T47D (cell line): ENCODE data around the gene PNPLA7.
"Not testable (repeated sequence)": the region's sequence is repeated elsewhere in the genome, so short reads cannot be mapped to it uniquely, and the experiment has no call there.

Source experiments
- DNase-seq, 2 experiments: peaks; one replicate each; pipeline versions ENCODE4 v3.0.0 to v3.0.0-alpha.2; 2011 to 2012; ENCODE audit warnings: low read depth in 1 of 2, low spot score in 1 of 2
- JUND ChIP-seq: IDR thresholded peaks from 2 replicates; pipeline ENCODE4 v1.6.1; 2012; ENCODE audit warnings: low read depth
- in situ Hi-C: cut with HindIII; loops from 2 replicates; pipeline ENCODE4 v1.10.0; 2016; ENCODE audit warnings: low sequenced_read_pairs, low pct_unique_long_range_greater_than_20kb

PNPLA7 gene

DNA sequence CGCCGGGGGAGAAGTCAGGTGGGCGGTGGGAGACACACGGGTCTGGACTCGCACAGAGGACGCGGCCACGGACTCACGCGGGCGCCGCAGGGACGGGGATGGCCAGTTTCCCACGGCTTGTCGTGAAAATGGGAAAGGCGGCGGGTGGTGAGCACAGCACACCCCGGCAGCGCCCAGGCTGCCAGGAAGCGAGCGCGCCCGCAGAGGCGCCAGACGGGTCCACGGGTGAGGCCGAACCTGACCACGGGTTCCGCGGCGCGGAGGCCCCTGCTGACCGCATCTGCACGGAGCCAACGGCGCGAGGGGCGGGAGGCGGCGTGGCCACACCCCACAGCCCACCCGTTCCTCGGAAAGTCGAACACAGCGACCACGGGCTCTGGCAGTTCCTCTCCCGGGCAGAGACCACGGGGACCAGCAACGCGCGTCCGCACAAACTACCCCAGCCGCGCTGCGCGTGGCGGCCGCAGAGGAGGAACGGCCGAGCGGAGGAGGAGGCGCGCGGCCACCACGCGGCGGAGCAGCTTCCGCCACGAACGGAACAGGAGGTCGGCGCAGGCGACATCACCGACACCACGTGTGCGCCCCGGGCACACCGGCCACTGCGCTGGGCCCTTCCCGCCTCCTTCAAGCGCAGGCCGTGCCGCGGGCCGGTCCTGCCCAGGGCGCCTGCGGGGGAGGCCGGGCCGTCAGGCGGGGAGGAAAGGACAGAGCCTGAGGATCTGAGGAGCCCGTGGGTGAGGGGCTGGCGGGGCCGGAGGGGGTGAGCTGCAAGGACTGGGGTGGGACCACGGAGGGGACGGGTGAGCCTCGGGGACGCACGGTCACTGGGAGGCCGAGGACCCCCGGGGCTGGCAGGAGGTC, 132.8 kb downstream of the PNPLA7 start:
- in situ Hi-C loops = no loop called here
- no peak for DNase-seq
- no peak for TF ChIP-seq JUND

DNA sequence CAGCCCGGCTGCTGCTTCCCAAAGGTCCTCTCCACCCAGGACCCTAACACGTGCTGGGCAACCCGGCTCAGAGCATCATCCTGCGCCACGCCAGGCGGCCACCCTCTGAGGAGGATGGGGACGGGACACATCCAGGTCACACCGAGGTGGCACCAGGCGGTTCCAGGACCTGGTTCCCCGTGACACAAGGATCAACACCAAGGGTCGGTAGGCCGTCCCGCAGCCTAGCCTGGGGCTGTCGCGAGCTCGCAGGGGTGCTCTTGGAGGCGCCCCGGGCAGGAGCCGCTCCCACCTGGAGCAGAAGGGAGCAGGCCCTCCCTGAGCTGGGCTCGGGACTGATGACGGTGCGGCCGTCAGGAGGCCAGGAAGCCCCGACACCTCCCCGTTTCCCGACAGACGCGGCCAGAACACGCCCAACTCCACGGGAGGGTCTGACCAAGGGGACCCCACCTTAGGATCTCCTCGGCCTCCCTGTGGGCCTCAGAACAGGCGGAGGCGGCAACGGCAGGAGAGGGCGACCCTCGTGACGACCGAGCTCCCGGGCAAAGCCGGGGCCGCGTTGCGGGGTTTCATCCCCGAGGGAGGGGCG, 133.5 kb downstream of the PNPLA7 start:
- DNase-seq = no peak
- no peak for TF ChIP-seq JUND
- in situ Hi-C loops = no loop called here

DNA sequence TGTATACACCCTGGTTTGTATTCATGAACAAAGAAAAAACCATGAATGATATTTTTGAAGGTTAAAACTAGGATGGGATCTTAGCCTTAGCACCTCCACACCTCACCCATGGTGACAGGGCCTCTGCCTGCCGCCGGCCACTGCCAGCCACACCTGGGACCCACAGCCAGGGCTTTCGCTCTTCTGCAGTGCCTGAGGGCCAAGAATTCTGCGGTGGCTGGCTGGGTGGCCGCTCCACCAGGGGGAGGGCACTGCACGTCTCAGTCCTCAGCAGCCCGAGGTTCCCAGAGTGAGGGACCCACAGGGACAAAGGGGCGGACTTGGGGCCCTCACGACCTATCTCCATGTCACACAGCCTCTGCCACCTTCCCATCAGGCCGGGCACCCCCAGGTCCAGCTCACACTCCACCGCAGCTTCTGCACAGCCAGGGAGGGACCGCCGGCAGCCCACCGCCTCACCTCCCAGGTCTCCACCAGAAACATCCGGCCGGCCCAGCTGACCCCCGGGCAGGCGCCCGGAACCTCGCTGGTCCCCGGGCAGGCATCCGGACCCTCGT, 134.1 kb downstream of the PNPLA7 start:
- in situ Hi-C loops = no loop called here
- no peak for DNase-seq
- TF ChIP-seq JUND = no peak

DNA sequence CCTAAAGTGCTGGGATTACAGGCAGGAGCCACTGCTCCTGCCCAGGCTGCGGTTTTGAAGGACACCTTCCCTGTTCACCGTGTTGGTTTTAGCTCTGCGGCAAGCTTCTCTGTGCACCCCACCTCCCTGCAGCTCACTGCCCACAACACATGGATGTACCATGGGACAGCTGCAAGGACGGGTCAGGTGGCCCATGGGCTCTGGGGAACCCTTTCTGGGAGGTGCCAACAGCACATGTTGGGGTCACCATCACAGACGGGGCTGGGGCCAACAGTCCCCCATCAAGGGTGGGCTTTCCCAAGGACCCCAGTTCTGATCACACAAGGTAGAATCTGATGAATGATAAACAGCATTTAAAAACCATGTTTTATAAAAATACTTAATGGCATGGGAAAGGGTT, 134.8 kb downstream of the PNPLA7 start:
- DNase-seq = no peak
- in situ Hi-C loops = no loop called here
- TF ChIP-seq JUND = no peak

DNA sequence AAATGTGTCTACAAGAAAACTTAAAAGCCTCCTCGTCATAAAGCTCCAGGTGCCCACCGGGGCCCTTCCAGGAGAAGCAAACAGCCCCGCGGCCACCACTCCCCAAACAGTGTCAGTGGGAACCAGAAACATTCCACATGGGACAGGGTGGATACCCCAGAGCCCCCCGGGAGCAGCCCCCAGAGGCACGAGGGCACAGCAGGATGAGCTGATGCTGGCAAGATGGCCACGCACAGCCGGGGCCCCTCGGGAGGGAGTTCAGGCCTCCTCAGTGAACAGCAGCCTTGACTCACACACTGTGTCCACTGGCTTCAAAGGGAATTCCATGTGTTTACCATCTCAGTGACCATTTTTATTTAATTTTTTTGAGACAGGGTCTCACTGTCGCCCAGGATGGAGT, 137.8 kb downstream of the PNPLA7 start:
- no peak for DNase-seq
- no peak for TF ChIP-seq JUND
- in situ Hi-C loops = no loop called here

DNA sequence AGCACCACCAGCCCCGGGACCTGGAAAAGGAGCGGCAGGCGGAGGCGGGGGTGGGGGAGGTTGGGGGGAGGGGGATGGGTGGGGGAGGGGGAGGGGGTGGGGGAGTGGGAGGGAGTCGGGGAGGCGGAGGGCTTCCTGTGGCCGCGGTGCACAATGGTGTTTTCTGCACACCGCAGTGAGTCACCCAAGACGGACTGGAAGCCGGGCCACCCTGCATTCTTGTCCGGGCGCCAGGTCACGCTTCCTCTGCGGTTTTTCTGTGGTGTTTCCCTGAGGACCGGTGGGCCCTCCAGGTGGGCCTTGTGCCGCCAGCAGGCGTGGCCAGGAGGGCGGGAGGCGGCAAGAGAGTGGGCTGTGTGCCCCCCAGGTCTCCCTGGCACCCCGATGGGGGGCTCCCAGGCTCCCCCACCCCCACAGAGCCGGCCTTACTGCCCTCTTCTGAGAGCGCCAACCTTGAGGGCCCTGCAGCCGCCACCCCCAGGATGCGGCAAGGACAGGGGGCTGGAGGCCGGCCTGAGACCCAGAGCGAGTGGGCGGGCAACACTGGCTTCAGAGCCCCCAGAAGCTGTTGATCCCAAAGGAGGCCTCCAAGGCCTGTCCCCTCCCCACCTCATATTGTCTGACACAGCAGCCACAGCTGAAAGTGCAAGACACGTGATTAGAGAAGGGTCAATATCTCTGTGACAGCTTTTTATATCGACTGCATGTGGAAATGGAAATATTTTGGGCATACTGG, 138.4 kb downstream of the PNPLA7 start:
- DNase-seq = peak; percentile 91 to 93
- in situ Hi-C loops = no loop called here
- no peak for TF ChIP-seq JUND

DNA sequence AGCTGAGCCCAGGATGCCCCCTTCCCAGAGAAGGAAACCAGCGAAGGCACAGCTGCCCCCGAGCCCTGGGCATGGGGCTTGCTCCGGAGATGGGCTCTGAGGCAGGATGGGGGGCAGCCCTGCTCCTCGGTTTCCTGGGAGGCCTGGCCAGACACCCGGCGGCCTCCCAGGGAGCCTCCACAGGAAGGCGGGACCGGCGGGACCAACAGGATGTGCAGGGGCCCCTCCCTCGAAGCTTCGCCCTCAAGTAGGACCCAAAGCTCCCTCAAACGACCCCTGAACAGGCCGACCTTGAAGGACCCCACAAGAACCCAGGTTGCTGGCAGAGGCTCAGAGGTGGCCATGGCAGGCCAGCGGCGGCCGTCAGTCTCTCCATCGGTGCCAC, 138.9 kb downstream of the PNPLA7 start:
- in situ Hi-C loops = no loop called here
- DNase-seq = no peak
- TF ChIP-seq JUND = no peak

DNA sequence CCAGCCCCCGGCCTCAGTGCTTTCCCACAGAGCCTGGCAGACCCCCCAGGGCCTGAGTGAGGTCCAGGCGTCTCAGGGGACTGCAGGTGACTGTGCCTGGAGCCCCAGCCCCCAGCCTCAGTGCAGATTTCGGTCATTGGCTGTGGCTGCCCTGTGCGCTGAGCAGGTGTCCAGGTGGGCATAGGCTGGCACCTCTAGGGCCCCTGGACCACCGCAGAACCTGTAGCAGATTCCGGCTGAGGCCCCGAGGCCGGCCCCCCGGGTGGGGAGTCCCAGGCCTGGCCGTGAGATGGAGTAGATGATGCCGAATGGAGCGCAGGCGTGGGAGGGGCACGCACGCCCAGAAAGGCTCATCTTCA, 139.3 kb downstream of the PNPLA7 start:
- no peak for DNase-seq
- no peak for TF ChIP-seq JUND
- in situ Hi-C loops = no loop called here

DNA sequence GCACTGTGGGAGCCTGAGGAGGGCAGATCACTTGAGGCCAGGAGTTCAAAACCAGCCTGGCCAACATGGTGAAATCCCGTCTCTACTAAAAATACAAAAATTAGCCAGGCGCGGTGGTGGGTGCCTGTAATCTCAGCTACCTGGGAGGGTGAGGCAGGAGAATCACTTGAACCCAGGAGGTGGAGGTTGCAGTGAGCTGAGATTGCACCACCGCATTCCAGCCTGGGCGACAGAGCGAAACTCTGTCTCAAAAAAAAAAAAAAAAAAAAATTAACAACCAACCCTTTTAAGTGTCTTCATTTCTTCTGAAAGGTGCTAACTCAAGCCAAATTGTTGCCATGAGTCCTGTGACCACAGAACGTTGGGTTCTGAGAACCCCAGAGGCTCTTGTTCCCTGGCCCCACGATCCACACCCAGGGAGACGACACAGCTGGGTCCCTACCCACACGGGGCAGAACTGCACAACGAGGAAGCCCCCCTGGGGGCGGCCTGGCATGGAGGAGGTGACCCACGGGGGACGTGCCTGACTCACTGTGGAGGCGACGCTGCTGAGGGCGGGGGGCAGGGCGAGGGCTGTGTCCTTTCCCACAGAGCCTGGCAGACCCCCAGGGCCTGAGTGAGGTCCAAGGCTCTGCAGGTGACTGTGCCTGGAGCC, 139.8 kb downstream of the PNPLA7 start:
- in situ Hi-C loops = not testable (repeated sequence)

More for the DNA sequence above, 139.8 kb downstream of the PNPLA7 start:
- DNase-seq = not testable (repeated sequence)
